ENCODE measurements around the gene TRIM32. TPM values are rescaled to one million over a fixed set of nuclear protein-coding genes. Genes with fewer than 3 reads are reported as not detected.

TRIM32 gene
- total RNA-seq, 1 experiment from 2014 or later: 17.5 TPM

GRCh38 chr9:116737152-116737546, 50.0 kb downstream of the TRIM32 start:
- ATAC-seq: peak; percentile 87

More at GRCh38 chr9:116737152-116737546, 50.0 kb downstream of the TRIM32 start:
- H3K9me3 Mint-ChIP-seq: no peaks in the 10 kb centered on the region
- H3K4me3 Mint-ChIP-seq: no peak overlapping the region
- H3K27ac Mint-ChIP-seq: no peak overlapping the region
- CTCF ChIA-PET: interaction anchor here (0.6 to 8.3 kb wide), 40 partner anchors 9 to 751 kb away, joined by 3 to 272 read pairs (median 4); no protein-coding TSS in a partner anchor
- H3K36me3 Mint-ChIP-seq: no peaks in the 10 kb centered on the region
- POLR2A ChIA-PET: interaction anchor here (1.0 kb wide), 1 partner anchor 123 kb away, joined by 4 read pairs; no protein-coding TSS in a partner anchor
- H3K27me3 Mint-ChIP-seq (ENCODE audit: low read depth): no peaks in the 10 kb centered on the region
- TF ChIP-seq FOXK1 (CRISPR knock-in tag; IDR thresholded peaks at IDR 0.05): 0 out of 2 replicates have a peak, but pooled peaks have one; percentile 17
- TF ChIP-seq TEAD1 (CRISPR knock-in tag; IDR thresholded peaks at IDR 0.05): peak; percentile 45; the same call in 1 of the 2 replicates
- no peak for TF ChIP-seq ZNF121 (CRISPR knock-in tag; IDR thresholded peaks at IDR 0.05)
- no peak for TF ChIP-seq FOXJ3 (CRISPR knock-in tag; IDR thresholded peaks at IDR 0.05; ENCODE audit: borderline replicate concordance)
- TF ChIP-seq TP53 (CRISPR knock-in tag; IDR thresholded peaks at IDR 0.05): no peak
- TF ChIP-seq, protein P1, sequence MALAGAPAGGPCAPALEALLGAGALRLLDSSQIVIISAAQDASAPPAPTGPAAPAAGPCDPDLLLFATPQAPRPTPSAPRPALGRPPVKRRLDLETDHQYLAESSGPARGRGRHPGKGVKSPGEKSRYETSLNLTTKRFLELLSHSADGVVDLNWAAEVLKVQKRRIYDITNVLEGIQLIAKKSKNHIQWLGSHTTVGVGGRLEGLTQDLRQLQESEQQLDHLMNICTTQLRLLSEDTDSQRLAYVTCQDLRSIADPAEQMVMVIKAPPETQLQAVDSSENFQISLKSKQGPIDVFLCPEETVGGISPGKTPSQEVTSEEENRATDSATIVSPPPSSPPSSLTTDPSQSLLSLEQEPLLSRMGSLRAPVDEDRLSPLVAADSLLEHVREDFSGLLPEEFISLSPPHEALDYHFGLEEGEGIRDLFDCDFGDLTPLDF (CRISPR knock-in tag; IDR thresholded peaks at IDR 0.05): no peak
- TF ChIP-seq, protein P2, sequence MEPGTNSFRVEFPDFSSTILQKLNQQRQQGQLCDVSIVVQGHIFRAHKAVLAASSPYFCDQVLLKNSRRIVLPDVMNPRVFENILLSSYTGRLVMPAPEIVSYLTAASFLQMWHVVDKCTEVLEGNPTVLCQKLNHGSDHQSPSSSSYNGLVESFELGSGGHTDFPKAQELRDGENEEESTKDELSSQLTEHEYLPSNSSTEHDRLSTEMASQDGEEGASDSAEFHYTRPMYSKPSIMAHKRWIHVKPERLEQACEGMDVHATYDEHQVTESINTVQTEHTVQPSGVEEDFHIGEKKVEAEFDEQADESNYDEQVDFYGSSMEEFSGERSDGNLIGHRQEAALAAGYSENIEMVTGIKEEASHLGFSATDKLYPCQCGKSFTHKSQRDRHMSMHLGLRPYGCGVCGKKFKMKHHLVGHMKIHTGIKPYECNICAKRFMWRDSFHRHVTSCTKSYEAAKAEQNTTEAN (CRISPR knock-in tag; IDR thresholded peaks at IDR 0.05): no peak
- no peak for TF ChIP-seq GABPB1 (CRISPR knock-in tag; IDR thresholded peaks at IDR 0.05)
- no peak for TF ChIP-seq NR3C1 (CRISPR knock-in tag; conservative IDR thresholded peaks at IDR 0.05; ENCODE audit: low read depth)
- TF ChIP-seq, protein P3, sequence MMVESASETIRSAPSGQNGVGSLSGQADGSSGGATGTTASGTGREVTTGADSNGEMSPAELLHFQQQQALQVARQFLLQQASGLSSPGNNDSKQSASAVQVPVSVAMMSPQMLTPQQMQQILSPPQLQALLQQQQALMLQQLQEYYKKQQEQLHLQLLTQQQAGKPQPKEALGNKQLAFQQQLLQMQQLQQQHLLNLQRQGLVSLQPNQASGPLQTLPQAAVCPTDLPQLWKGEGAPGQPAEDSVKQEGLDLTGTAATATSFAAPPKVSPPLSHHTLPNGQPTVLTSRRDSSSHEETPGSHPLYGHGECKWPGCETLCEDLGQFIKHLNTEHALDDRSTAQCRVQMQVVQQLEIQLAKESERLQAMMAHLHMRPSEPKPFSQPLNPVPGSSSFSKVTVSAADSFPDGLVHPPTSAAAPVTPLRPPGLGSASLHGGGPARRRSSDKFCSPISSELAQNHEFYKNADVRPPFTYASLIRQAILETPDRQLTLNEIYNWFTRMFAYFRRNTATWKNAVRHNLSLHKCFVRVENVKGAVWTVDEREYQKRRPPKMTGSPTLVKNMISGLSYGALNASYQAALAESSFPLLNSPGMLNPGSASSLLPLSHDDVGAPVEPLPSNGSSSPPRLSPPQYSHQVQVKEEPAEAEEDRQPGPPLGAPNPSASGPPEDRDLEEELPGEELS (CRISPR knock-in tag; IDR thresholded peaks at IDR 0.05): no peak
- no peak for TF ChIP-seq ZMAT4 (CRISPR knock-in tag; IDR thresholded peaks at IDR 0.05)
- no peak for TF ChIP-seq ZNF138 (CRISPR knock-in tag; conservative IDR thresholded peaks at IDR 0.05)
- no peak for TF ChIP-seq ZNF281 (CRISPR knock-in tag; IDR thresholded peaks at IDR 0.05)
- TF ChIP-seq CTCF (IDR thresholded peaks at IDR 0.05): peak; percentile 91
- peak; percentile 40; the same call in 1 of the 2 replicates for TF ChIP-seq SP1 (CRISPR knock-in tag; conservative IDR thresholded peaks at IDR 0.05)
- peak; percentile 30; the same call in 1 of the 2 replicates for TF ChIP-seq FOXP1 (CRISPR knock-in tag; IDR thresholded peaks at IDR 0.05; ENCODE audit: borderline replicate concordance)
- no peak for TF ChIP-seq CREB1 (CRISPR knock-in tag; IDR thresholded peaks at IDR 0.05)
- no peak for TF ChIP-seq EMX1 (CRISPR knock-in tag; IDR thresholded peaks at IDR 0.05)
- TF ChIP-seq ZBTB21 (CRISPR knock-in tag; IDR thresholded peaks at IDR 0.05; ENCODE audit: borderline replicate concordance): no peak
- TF ChIP-seq CREM (CRISPR knock-in tag; IDR thresholded peaks at IDR 0.05): 0 out of 2 replicates have a peak, but pooled peaks have one; percentile 35
- TF ChIP-seq ZNF671 (CRISPR knock-in tag; IDR thresholded peaks at IDR 0.05): no peak
- H3K4me1 Mint-ChIP-seq: peaks cover 29% of the 10 kb centered on the region
- peak; percentile 97 for DNase-seq (ENCODE audit: low spot score)

Data from WTC11 (cell line).